Measurements from ENCODE around the gene GTF2F2.

The GTF2F2 gene

GRCh38 chr13:45282994-45283393 is 162.7 kb downstream of the GTF2F2 start:
- no peak for DNase-seq (ENCODE audit: low spot score)
- TF ChIP-seq, protein P1, sequence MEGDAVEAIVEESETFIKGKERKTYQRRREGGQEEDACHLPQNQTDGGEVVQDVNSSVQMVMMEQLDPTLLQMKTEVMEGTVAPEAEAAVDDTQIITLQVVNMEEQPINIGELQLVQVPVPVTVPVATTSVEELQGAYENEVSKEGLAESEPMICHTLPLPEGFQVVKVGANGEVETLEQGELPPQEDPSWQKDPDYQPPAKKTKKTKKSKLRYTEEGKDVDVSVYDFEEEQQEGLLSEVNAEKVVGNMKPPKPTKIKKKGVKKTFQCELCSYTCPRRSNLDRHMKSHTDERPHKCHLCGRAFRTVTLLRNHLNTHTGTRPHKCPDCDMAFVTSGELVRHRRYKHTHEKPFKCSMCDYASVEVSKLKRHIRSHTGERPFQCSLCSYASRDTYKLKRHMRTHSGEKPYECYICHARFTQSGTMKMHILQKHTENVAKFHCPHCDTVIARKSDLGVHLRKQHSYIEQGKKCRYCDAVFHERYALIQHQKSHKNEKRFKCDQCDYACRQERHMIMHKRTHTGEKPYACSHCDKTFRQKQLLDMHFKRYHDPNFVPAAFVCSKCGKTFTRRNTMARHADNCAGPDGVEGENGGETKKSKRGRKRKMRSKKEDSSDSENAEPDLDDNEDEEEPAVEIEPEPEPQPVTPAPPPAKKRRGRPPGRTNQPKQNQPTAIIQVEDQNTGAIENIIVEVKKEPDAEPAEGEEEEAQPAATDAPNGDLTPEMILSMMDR (IDR thresholded peaks at IDR 0.05; ENCODE audit: extremely low read depth, insufficient read depth, missing control alignments), result no peak
- in situ Hi-C loops (cut with MboI; ENCODE audit: low pct_unique_long_range_greater_than_20kb, low sequenced_read_pairs, unreplicated experiment), result no loop called here

- no peak for DNase-seq (ENCODE audit: low spot score)
- in situ Hi-C loops (cut with MboI; ENCODE audit: low pct_unique_long_range_greater_than_20kb, low sequenced_read_pairs, unreplicated experiment), result no loop called here
- TF ChIP-seq, protein P1 (IDR thresholded peaks at IDR 0.05; ENCODE audit: extremely low read depth, insufficient read depth, missing control alignments), result no peak
Observed at GRCh38 chr13:45289936-45290563, 169.7 kb downstream of the GTF2F2 start.

- no peak for DNase-seq (ENCODE audit: low spot score)
- in situ Hi-C loops (cut with MboI; ENCODE audit: low pct_unique_long_range_greater_than_20kb, low sequenced_read_pairs, unreplicated experiment), result no loop called here
- TF ChIP-seq, protein P1 (IDR thresholded peaks at IDR 0.05; ENCODE audit: extremely low read depth, insufficient read depth, missing control alignments), result no peak
Observed at GRCh38 chr13:45292176-45292575, 171.9 kb downstream of the GTF2F2 start.

- TF ChIP-seq, protein P1 (IDR thresholded peaks at IDR 0.05; ENCODE audit: extremely low read depth, insufficient read depth, missing control alignments), result no peak
- no peak for DNase-seq (ENCODE audit: low spot score)
- in situ Hi-C loops (cut with MboI; ENCODE audit: low pct_unique_long_range_greater_than_20kb, low sequenced_read_pairs, unreplicated experiment), result no loop called here
Observed at GRCh38 chr13:45295536-45295935, 175.2 kb downstream of the GTF2F2 start.

DNA sequence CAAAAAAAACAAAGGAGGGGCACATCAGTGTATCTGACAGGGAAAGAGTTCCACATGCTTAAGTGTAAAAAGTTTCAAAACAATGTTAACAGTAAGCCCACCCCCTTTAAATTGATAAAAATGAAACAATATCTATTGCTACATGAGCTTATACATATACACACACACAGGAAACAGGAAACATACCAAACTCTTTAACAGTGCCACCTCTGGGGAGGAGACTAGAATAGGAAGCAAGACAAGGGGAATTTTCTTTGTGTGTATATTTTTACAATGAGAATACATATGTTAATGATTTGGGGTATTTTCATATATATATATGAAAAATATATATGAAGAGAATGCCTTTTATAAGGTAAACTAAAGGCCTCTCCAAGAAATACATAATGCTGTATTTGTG is 175.9 kb downstream of the GTF2F2 start:
- TF ChIP-seq, protein P1 (IDR thresholded peaks at IDR 0.05; ENCODE audit: extremely low read depth, insufficient read depth, missing control alignments), result no peak
- DNase-seq (ENCODE audit: low spot score), result no peak
- in situ Hi-C loops (cut with MboI; ENCODE audit: low pct_unique_long_range_greater_than_20kb, low sequenced_read_pairs, unreplicated experiment), result no loop called here

- no peak for DNase-seq (ENCODE audit: low spot score)
- in situ Hi-C loops (cut with MboI; ENCODE audit: low pct_unique_long_range_greater_than_20kb, low sequenced_read_pairs, unreplicated experiment), result no loop called here
- TF ChIP-seq, protein P1 (IDR thresholded peaks at IDR 0.05; ENCODE audit: extremely low read depth, insufficient read depth, missing control alignments), result no peak
Observed at GRCh38 chr13:45297456-45298205, 177.3 kb downstream of the GTF2F2 start.

Measured in GM13977 (cell line).